ENCODE data around the gene LRRC43. TPM values are rescaled to one million over a fixed set of nuclear protein-coding genes. Genes with fewer than 3 reads are reported as not detected.

The LRRC43 gene, protein sequence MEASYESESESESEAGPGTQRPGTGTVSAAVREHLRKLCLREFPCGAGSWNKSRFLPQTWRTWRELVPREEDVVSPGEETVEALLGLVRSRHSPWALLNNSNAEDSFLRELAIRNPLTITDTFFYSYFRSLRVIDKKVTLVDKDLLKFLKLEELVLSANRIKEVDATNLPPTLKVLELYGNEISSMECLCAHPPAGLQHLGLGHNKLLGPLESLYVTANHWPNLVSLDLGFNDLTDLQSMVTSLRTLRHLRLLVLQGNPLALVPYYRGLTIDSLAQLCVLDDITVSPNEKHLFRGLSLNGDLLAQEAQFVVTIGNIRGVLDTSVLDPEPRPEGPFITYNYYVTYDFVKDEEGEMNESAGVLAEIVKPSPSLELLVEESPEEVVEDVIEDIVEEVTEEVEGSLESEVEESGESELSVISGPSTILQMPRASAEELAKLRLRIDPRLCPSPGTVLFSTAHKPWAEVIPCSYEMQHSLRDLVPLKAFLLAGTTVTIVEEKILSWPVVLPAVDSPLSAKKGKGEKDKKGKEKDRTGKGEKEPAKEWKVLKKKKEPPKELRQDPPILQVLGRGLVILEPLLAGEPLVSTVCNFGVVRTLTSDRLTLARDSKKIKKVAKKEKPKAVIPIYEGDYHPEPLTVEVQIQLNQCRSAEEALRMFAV
- polyA plus RNA-seq, result under 1 TPM in 2 of 3 donors, not detected in 1; 0.22 to 0.33 TPM

GRCh38 chr12:122182887-122183587 is at the start of gene LRRC43:
TSS of gene LRRC43 (plus strand) at chr12:122183123. CDS start at chr12:122183145, 22 bp downstream.
- WGBS, 3 donors, result 2 to 3% (median 3%) methylated on average over 56 to 63 of the region's 63 CpGs
- H3K27ac ChIP-seq (ENCODE audit: low read depth, low read length), result no peak within 1 kb of the TSS

DNA sequence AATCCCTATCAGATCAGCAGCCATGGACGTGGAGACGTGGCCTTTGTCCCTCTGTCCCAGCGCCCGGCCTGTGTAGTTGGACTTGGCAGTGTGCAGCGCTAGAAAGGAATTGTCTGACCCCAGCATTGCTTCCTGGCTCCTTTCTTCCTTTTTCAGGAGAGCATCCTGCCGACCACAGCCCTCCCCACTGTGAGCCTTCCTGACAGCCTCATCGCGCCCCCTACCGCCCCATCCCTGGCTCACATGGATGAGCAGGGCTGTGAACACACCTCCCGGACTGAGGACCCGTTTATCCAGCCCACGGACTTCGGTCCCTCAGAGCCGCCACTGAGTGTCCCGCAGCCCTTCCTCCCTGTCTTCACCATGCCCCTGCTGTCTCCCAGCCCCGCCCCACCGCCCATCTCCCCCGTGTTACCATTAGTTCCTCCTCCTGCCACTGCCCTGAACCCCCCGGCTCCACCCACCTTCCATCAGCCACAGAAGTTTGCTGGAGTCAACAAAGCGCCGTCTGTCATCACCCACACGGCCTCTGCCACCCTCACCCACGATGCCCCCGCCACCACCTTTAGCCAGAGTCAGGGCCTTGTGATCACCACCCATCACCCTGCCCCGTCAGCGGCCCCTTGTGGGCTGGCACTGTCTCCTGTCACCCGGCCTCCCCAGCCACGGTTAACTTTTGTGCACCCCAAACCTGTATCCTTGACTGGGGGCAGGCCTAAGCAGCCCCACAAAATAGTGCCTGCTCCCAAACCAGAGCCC is 49.6 kb upstream of the LRRC43 start:
- 76 to 81% (median 78%) methylated on average over 25 to 28 of the region's 28 CpGs for WGBS, 3 donors

DNA sequence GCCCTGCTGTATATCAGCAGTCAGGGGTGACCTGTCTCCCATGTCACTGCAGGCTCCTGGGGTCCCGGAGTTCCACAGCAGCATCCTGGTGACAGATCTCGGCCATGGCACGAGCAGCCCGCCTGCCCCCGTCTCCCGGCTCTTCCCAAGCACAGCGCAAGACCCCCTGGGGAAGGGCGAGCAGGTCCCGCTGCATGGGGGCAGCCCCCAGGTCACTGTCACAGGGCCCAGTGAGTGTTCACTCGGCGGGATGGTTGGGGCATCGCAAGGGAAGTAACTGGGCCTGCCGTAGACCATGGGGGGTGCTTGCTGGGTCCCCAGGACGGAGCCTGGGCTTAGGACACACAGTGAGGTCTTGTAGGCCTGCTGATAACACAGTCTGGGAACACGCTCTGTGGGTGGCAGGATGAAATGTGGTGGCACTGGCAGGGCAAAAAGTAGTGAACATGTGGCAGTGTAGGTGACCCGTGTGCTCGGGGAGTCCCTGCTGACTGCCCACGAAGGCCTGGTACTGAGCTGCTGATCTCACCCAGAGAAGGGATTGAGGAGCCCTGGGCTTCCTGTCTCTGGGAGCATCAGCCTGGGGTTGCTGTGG is 47.4 kb upstream of the LRRC43 start:
- H3K27ac ChIP-seq (ENCODE audit: low read depth, low read length), result no peak overlapping the region
- 94 to 97% (median 96%) methylated on average over 18 of the region's 18 CpGs for WGBS, 3 donors

More for the DNA sequence above, 49.6 kb upstream of the LRRC43 start:
- no peak overlapping the region for H3K27ac ChIP-seq (ENCODE audit: low read depth, low read length)

DNA sequence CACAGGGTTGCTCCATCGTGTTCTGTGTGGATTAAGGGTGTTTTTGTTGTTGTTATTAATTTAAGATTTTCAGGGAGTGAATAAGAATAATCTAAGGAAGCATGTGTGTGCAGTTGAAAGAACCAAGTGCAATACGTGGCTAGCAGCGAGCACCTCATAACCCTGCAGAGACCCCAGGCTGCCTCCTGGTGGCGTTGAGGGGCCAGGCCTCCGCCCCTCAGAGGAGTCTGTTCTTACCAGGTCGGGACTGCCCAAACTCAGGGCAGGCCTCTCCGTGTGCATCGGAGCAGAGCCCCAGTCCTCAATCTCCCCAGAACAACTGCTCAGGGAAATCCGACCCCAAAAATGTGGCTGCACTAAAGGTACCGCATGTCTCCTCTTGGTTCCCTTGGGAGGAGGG is 45.7 kb upstream of the LRRC43 start:
- WGBS, 3 donors, result 83 to 85% (median 85%) methylated on average over 10 of the region's 10 CpGs
- H3K27ac ChIP-seq (ENCODE audit: low read depth, low read length), result no peak overlapping the region

- H3K27ac ChIP-seq (ENCODE audit: low read depth, low read length), result no peak overlapping the region
- 67 to 82% (median 80%) methylated on average over 11 of the region's 11 CpGs for WGBS, 3 donors
Observed at GRCh38 chr12:122137681-122138080, 45.2 kb upstream of the LRRC43 start.

GRCh38 chr12:122138181-122138580 is 44.7 kb upstream of the LRRC43 start:
- WGBS, 3 donors, result 87 to 90% (median 87%) methylated on average over 11 of the region's 11 CpGs

DNA sequence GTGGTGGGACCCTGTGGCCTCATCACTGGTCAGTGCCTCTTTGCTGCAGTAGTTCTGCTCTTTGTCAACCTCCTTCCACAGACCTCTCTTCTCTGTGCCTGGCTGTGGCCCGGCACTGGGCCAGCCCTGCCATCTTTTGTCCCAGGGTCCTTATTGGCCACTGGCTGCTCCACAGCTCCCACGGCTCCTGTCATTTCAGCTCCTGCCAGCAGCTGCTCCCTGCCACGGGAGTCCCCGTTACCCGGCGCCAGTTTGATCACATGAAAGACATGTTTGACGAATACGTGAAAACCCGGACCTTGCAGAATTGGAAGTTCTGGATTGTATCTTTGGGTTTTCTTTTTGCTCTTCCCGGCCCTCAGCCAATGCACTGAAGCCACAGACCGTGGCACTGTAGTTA is 44.3 kb upstream of the LRRC43 start:
- 87 to 90% (median 88%) methylated on average over 11 of the region's 11 CpGs for WGBS, 3 donors
- H3K27ac ChIP-seq (ENCODE audit: low read depth, low read length), result no peak overlapping the region

More at GRCh38 chr12:122138181-122138580, 44.7 kb upstream of the LRRC43 start:
- H3K27ac ChIP-seq (ENCODE audit: low read depth, low read length), result no peak overlapping the region

GRCh38 chr12:122139266-122139665 is 43.7 kb upstream of the LRRC43 start:
- WGBS, 3 donors, result 91 to 95% (median 94%) methylated on average over 15 of the region's 15 CpGs
- H3K27ac ChIP-seq (ENCODE audit: low read depth, low read length), result no peak overlapping the region

- H3K27ac ChIP-seq (ENCODE audit: low read depth, low read length), result no peak overlapping the region
- 85 to 90% (median 90%) methylated on average over 8 of the region's 8 CpGs for WGBS, 3 donors
Observed at GRCh38 chr12:122139941-122140340, 43.0 kb upstream of the LRRC43 start.

GRCh38 chr12:122140467-122141257 is 42.3 kb upstream of the LRRC43 start:
- 89 to 97% (median 97%) methylated on average over 19 of the region's 19 CpGs for WGBS, 3 donors
- no peak overlapping the region for H3K27ac ChIP-seq (ENCODE audit: low read depth, low read length)

DNA sequence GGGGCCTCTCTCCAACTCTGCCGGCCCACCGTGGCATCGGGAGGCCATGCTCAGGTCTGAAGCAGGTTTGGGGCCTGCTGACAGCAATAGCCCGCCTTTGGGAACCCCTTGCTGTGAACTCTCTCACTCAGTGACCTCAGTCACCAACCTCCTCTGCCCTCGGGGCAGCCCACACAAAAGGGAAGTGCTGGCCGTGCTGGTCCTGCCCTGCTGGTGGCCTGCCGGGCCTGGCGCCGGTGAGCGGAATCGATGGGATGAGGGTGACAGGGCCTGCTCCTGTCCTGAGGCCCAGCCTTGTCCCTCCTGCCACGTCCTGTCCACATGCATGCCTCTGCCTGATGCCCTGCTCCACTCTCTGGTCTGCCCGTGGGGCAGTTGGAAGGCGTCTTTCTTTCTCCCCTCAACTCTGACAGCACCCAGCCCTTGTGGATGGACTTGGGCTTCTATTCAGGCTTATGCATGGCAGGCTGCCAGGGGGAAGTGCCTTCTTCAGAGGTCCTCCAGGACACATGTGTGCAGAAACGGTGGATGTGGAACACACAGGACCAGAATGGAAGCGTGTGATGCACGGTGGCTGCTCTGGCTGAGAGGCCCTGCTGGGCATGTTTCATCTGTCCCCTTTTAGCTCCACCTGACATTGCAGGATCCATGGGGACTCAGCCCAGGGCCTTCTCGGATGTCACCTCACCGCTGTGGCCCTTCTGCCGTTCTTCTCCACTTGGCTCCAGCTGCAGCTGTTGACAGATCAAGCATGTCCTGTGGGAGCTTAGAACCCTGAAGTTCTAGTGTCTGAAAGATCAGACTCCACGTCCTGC is 40.8 kb upstream of the LRRC43 start:
- 86 to 88% (median 87%) methylated on average over 21 of the region's 21 CpGs for WGBS, 3 donors
- H3K27ac ChIP-seq (ENCODE audit: low read depth, low read length), result no peak overlapping the region

DNA sequence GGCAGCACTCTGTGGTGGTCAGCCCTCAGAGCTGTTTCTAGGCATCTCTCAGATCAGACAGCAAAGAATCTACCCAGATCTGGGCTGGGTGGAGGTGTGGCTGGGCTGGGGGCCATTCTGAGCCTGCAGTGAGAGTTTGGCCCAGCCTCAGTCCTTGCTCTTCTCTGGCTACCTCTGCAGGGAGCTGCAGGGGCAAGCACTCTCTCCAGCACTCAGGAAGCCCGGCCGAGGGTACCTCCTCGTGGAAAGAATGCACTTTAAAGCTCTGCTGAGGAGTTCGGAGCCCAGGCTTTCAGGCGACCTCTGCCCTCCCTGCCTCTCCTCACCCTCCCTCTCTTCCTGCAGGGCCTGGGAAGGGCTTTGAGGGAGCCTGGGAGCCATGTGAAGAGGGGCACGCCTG is 40.1 kb upstream of the LRRC43 start:
- WGBS, 3 donors, result 57 to 65% (median 63%) methylated on average over 6 of the region's 6 CpGs

DNA sequence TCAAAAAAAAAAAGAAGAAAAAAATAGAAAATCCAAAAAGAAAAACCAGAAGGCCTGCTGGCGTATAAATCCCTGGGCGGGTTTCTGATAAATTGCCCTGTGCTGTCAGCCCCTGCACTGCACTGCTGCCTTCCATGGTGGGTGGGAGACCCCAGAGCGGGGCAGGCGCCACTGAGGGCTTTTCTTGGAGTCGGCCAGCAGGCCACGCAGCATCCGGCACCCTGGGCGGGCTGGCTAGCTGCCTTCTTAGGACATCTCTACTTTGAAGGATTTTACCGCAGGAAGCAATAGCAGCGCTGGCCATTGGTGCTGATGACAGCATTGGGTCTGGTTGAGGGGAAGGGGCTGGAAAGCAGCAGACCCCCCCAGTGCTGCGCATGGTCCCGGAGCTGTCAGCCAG is 38.0 kb upstream of the LRRC43 start:
- 88 to 93% (median 92%) methylated on average over 12 of the region's 12 CpGs for WGBS, 3 donors
- H3K27ac ChIP-seq (ENCODE audit: low read depth, low read length), result no peak overlapping the region

More for the DNA sequence above, 40.1 kb upstream of the LRRC43 start:
- H3K27ac ChIP-seq (ENCODE audit: low read depth, low read length), result no peak overlapping the region

GRCh38 chr12:122145505-122146330 is 37.2 kb upstream of the LRRC43 start:
- H3K27ac ChIP-seq (ENCODE audit: low read depth, low read length), result no peak overlapping the region
- 84 to 95% (median 94%) methylated on average over 23 of the region's 23 CpGs for WGBS, 3 donors

GRCh38 chr12:122147514-122148290 is 35.2 kb upstream of the LRRC43 start:
- 83 to 86% (median 84%) methylated on average over 21 of the region's 21 CpGs for WGBS, 3 donors
- H3K27ac ChIP-seq (ENCODE audit: low read depth, low read length), result no peak overlapping the region

Measured in adipose tissue (tissue), 3 donors.